Measurements from ENCODE around the gene BAG5.

The BAG5 gene

DNA sequence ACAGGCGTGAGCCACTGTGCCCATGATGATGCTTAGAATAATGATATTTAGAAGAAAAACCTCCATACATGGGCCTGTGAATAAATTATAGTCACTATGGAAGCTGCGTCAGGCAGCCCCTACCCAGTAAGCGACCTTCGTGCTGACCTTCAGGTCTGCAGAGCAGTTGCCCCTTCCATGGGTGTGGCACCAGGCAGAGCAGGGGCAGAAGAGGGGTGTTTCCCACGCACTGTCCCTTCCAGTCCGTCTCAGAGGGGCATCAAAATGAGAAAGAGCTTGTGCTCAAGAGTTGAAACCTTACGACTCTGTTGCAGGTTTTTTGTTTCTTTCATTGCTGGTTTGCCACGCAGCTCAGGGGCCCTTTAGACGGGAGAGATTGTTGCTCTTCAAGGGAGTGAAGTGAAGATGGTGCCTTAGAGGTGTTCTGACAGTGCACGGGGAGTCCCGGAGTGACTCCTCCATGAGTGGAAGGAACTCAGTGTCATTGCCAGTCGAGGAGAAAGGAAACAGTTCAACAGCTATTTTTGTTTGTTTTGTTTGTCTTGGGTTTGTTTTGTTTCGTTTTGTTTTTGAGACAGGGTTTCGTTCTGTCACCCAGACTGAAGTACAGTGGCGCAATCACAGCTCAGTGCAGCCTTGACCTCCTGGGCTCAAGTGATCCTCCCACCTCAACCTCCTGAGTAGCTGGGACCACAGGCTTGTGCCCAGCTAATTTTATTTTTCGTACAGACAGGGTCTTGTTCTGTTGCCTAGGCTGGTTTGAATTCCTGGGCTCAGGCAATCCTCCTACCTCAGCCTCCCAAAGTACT is 53.7 kb downstream of the BAG5 start:
- H3K4me1 Mint-ChIP-seq (ENCODE audit: low read depth) = no peaks in the 10 kb centered on the region
- H3K27me3 Mint-ChIP-seq = no peaks in the 10 kb centered on the region
- no peak overlapping the region for H3K4me3 Mint-ChIP-seq
- H3K9me3 Mint-ChIP-seq = no peaks in the 10 kb centered on the region
- H3K27ac Mint-ChIP-seq = no peak overlapping the region
- H3K36me3 Mint-ChIP-seq (ENCODE audit: low read depth) = peaks cover 39% of the 10 kb centered on the region

DNA sequence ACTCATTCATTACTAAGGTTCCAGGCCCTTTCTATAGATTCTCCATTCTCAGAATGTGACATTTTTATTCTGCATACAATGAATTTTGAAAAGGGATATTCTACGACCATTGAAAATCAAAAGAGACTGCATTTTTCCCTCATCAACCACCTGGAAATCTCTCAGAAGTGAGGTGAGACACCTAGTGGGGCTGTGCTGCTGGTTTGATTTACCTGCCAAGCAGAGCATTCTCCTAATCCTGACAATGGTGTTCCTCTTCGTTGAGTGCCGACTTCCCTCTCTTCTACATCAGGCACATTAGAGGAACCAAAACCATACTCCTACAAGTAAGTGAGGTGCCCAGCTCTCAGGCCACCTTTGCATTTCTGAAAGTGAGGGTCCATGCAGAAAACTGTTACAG is 54.7 kb downstream of the BAG5 start:
- Mint-ChIP-seq H3K4me1 (ENCODE audit: low read depth) (no peaks in the 10 kb centered on the region), H3K4me3 (no peak overlapping the region), H3K36me3 (ENCODE audit: low read depth) (peaks cover 49% of the 10 kb centered on the region), H3K27me3 (no peaks in the 10 kb centered on the region), H3K27ac (no peak overlapping the region), H3K9me3 (no peaks in the 10 kb centered on the region)
